ENCODE measurements around the gene CUX1.

GRCh38 chr7:101927802-101928201, 110.4 kb downstream of the CUX1 start:
- TF ChIP-seq CTCF (IDR thresholded peaks at IDR 0.05): no peak
- no peak for TF ChIP-seq POLR2A (IDR thresholded peaks at IDR 0.05)

Data from uterus (tissue), 2 donors.